Frontal cortex (tissue), 4 donors: Measurements from ENCODE around the gene MELTF. TPM values are rescaled to one million over a fixed set of nuclear protein-coding genes. Genes with fewer than 3 reads are reported as not detected.

Source experiments
- DNase-seq, 2 donors: peaks; one replicate each; pipeline ENCODE4 v3.0.0; 2012; ENCODE audit warnings: low spot score in 2 of 2
- FAIRE-seq: peaks from 2 replicates; lab custom pipeline; 2012; peaks lifted over from hg19 to GRCh38; lab: Jason Lieb, UNC
- total RNA-seq: library from RNA; depleted of rRNA; stranded (reverse); fragments of >200 nt; gene quantifications from one replicate; pipeline ENCODE4 v1.2.3, GENCODE V29; 2014
- donor health status: control.
- donor health status: control.
- donor health status: control.

Gene MELTF
- total RNA-seq, 1 donor from 2014 or later, result 1.2 TPM

GRCh38 chr3:196997311-196997710, 32.3 kb downstream of the MELTF start:
- FAIRE-seq (no peak), DNase-seq (no peak)

- FAIRE-seq (no peak), DNase-seq (no peak)
These were observed 33.0 kb downstream of the MELTF start for GRCh38 chr3:196996454-196997265.

GRCh38 chr3:196995646-196996355, 33.8 kb downstream of the MELTF start:
- no peak for DNase-seq
- no peak for FAIRE-seq

- DNase-seq (no peak), FAIRE-seq (no peak)
These were observed 34.6 kb downstream of the MELTF start for GRCh38 chr3:196995027-196995426.

GRCh38 chr3:196994056-196994455, 35.6 kb downstream of the MELTF start:
- no peak for FAIRE-seq
- DNase-seq, result no peak

- no peak for DNase-seq
- FAIRE-seq, result no peak
These were observed 37.1 kb downstream of the MELTF start for GRCh38 chr3:196992461-196993065.

GRCh38 chr3:196991581-196992460, 37.8 kb downstream of the MELTF start:
- no peak for FAIRE-seq
- no peak for DNase-seq

GRCh38 chr3:196990601-196991007, 39.0 kb downstream of the MELTF start:
- DNase-seq (no peak), FAIRE-seq (no peak)

GRCh38 chr3:196989721-196990262, 39.8 kb downstream of the MELTF start:
- DNase-seq, result no peak
- FAIRE-seq, result no peak

- FAIRE-seq (no peak), DNase-seq (no peak)
These were observed 41.2 kb downstream of the MELTF start for GRCh38 chr3:196988241-196989029.

GRCh38 chr3:196987022-196987421, 42.6 kb downstream of the MELTF start:
- DNase-seq, result no peak
- FAIRE-seq, result no peak

- FAIRE-seq (no peak), DNase-seq (no peak)
These were observed 43.4 kb downstream of the MELTF start for GRCh38 chr3:196985954-196986885.

GRCh38 chr3:196985298-196985697, 44.3 kb downstream of the MELTF start:
- DNase-seq (no peak), FAIRE-seq (no peak)

- DNase-seq (no peak), FAIRE-seq (no peak)
These were observed 46.4 kb downstream of the MELTF start for GRCh38 chr3:196983186-196983585.

GRCh38 chr3:196981657-196982056, 48.0 kb downstream of the MELTF start:
- FAIRE-seq (no peak), DNase-seq (no peak)

GRCh38 chr3:196979545-196979944, 50.1 kb downstream of the MELTF start:
- FAIRE-seq, result no peak
- DNase-seq, result no peak

GRCh38 chr3:196976941-196977340, 52.7 kb downstream of the MELTF start:
- DNase-seq, result no peak
- FAIRE-seq, result no peak

GRCh38 chr3:196975349-196975748, 54.3 kb downstream of the MELTF start:
- FAIRE-seq (no peak), DNase-seq (no peak)
